ENCODE data around the gene SLC16A13.

SLC16A13 gene

DNA sequence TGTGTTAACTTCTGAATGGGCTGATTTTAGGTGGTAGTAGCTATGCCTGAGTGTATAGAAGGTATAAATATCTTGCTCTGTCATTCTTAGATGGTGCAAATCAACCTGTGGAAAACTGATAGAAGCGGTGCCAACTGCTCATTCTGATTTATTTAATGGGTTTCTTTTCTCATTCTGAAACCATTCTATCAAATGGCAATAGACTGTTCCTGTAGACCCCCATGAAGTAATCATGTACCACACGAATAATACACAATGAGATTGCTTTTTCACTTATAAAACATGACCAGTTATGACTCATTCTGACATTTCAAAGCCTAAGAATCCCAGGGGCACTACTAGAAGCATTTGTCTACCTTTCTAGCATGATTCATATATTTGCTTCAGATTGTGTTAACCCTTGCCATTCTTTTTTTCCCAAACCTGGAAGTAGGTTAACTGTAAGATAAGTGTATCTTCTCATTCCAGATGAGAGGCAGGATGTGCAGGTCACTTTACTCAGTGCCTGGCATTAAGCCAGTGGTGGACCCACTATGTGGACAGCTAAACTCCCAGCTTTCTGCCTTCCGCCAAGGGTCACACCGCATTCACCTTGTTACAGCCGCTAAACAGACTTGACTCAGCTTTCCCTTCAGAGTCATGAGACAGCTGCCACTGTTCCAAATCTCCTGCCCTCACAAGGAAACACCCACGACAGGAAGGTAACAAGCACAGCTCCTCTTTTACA, 24.5 kb downstream of the SLC16A13 start:
- no peak overlapping the region for H3K4me3 ChIP-seq (ENCODE audit: low read length)
- peak; percentile 49 for DNase-seq (ENCODE audit: low read depth)

DNA sequence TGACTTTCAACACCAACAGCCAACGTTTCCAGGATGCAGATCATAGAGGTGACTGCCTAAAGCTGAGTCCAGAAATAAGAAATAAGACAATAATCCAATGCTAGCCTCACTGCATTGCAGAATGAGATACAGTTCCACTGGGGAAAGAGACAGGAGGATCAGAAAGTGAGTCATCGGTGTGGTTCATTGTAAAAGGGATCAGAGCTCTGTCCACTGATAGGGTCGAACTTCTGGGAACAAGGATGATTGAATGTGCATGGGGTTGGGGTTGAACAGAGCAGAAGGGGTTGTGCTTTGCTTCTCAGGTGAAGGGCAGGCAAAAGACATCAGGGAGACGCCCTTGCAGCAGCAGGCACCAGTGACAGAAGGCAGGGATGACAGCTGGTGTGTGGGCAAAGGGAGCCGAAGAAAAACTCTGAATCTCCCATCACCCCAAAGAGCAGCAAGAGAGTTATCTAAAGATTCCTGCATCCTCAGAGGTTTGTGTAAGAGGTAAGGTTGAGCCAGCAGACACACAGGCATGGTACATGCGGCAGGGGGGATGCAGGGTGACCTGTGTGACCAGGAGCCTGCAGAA, 27.8 kb downstream of the SLC16A13 start:
- no peak overlapping the region for H3K4me3 ChIP-seq (ENCODE audit: low read length)
- TF ChIP-seq CTCF (conservative IDR thresholded peaks at IDR 0.05; ENCODE audit: low read depth, low read length): no peak
- DNase-seq (ENCODE audit: low read depth): no peak

More for the DNA sequence above, 24.5 kb downstream of the SLC16A13 start:
- no peak for TF ChIP-seq CTCF (conservative IDR thresholded peaks at IDR 0.05; ENCODE audit: low read depth, low read length)

DNA sequence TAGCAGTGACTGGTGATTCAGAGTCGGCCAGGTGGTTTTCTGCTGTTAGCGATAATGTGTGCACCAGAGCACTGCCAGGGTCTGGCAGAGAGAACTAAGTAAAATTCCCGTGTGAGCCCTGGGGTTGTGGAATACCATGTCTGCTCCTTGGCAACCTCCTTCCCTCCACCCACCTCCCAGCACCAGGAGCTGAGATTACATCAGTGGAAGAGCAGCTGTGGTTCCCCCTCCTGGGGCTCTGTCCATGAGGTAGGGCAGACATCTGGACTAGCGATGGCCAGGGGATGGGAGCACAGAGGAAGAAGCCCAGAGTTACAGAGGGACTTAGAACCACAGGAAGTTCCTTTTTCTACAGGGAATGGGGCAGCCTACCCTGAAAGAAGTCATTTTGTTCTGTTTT, 28.4 kb downstream of the SLC16A13 start:
- no peak overlapping the region for H3K4me3 ChIP-seq (ENCODE audit: low read length)
- no peak for DNase-seq (ENCODE audit: low read depth)
- TF ChIP-seq CTCF (conservative IDR thresholded peaks at IDR 0.05; ENCODE audit: low read depth, low read length): no peak

DNA sequence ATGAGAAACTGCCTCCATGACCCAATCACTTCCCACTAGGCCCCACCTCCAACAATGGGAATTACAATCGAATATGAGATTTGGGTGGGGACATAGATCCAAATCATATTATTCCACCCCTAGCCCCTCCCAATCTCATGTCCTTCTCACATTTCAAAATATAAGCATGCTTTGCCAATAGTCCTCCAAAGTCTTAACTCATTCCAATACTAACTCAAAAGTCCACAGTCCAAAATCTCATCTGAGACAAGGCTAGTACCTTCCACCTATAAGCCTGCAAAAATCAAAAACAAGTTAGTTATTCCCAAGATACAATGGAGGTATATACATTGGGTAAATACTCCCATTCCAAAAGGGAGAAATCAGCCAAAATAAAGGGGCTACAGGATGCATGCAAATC, 31.4 kb downstream of the SLC16A13 start:
- H3K4me3 ChIP-seq (ENCODE audit: low read length): no peak overlapping the region
- DNase-seq (ENCODE audit: low read depth): no peak
- TF ChIP-seq CTCF (conservative IDR thresholded peaks at IDR 0.05; ENCODE audit: low read depth, low read length): no peak

- no peak for DNase-seq (ENCODE audit: low read depth)
- TF ChIP-seq CTCF (conservative IDR thresholded peaks at IDR 0.05; ENCODE audit: low read depth, low read length): no peak
- H3K4me3 ChIP-seq (ENCODE audit: low read length): no peak overlapping the region
Observed at GRCh38 chr17:7068268-7068667, 32.5 kb downstream of the SLC16A13 start.

GRCh38 chr17:7070712-7071111, 34.9 kb downstream of the SLC16A13 start:
- DNase-seq (ENCODE audit: low read depth): no peak
- no peak for TF ChIP-seq CTCF (conservative IDR thresholded peaks at IDR 0.05; ENCODE audit: low read depth, low read length)
- no peak overlapping the region for H3K4me3 ChIP-seq (ENCODE audit: low read length)

DNA sequence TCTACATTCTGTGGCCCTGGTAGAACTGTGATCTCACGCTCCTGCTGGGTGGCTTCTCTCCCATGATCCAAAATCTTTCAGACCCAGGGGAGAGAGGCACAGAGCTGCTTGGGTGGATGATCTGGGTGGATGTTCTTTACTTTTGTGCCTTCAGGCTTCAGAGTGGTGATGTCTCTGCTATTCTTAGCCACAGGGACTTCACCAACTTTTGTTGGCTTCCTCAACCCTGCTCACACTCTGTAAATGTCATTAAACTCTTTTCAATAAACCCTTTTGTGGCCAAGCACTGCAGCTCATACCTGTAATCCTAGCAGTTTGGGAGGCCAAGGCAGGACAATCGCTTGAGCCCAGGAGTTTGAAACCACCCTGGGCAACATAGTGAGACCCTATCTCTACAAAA, 36.6 kb downstream of the SLC16A13 start:
- no peak for DNase-seq (ENCODE audit: low read depth)
- TF ChIP-seq CTCF (conservative IDR thresholded peaks at IDR 0.05; ENCODE audit: low read depth, low read length): no peak

More for the DNA sequence above, 36.6 kb downstream of the SLC16A13 start:
- no peak overlapping the region for H3K4me3 ChIP-seq (ENCODE audit: low read length)

All from retinal pigment epithelial cell (primary cell).